GM04503 (cell line): ENCODE results near the gene SMARCC1.

Experiments
- DNase-seq: peaks from one replicate; pipeline ENCODE4 v3.0.0-alpha.2; 2012; ENCODE audit warnings: low read depth

SMARCC1 gene

GRCh38 chr3:47630810-47631209 lies 150.9 kb downstream of the SMARCC1 start:
- DNase-seq: no peak

GRCh38 chr3:47629770-47630169 lies 151.9 kb downstream of the SMARCC1 start:
- no peak for DNase-seq

DNA sequence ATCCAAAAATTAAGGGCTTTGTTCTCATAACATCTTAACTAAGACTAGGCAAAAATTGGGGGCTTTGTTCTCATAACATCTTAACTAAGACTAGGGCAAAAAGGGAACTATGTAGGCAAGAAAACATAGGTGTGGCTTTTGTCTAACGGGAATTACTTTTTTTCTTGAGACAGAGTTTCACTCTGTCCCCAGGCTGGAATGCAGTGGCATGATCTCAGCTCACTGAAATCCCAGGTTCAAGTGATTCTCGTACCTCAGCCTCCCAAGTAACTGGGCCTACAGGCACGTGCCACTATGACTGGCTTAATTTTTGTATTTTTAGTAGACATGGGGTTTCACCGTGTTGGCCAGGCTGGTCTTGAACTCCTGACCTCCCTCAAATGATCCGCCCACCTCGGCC lies 153.3 kb downstream of the SMARCC1 start:
- DNase-seq: no peak

- no peak for DNase-seq
Measured at GRCh38 chr3:47622671-47623461, 158.8 kb downstream of the SMARCC1 start.

GRCh38 chr3:47617086-47618010 lies 164.3 kb downstream of the SMARCC1 start:
- no peak for DNase-seq

DNA sequence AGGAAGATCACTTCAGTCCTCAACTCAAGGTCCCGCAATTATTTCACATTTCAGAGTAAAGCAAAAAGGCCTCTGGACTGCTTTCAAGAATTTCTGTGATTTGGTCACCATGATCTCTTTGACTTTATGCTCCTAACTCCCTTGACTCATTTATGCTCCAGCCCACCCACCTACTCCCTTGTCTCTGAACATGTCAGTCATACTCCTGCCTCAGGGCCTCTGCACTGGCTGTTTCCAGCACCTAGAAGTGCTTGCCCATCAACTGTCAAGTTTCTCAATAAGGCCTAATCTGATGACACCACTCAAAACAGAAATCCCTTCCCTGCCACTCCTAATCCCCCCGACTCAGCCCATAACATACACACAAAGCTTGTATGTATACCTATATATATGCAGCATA lies 166.9 kb downstream of the SMARCC1 start:
- no peak for DNase-seq

DNA sequence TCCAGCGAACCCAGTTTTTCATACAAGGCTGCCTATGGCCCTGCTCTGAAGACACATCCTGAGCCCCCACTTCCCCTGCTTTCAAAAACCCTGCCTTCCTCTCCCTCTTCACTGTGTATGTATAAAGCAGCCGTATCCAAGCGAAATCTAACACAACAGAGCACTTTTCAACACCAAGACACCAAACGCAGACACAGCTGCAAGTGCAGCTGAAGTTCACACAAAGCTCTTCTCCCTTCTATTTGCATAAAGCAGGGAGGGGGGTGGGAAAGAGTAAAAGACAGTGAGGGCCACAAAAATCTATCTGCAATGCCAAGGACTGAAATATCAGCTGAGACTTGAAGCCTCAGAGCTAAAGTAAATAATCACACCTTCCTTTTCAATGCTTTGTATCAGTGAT lies 168.0 kb downstream of the SMARCC1 start:
- no peak for DNase-seq

DNA sequence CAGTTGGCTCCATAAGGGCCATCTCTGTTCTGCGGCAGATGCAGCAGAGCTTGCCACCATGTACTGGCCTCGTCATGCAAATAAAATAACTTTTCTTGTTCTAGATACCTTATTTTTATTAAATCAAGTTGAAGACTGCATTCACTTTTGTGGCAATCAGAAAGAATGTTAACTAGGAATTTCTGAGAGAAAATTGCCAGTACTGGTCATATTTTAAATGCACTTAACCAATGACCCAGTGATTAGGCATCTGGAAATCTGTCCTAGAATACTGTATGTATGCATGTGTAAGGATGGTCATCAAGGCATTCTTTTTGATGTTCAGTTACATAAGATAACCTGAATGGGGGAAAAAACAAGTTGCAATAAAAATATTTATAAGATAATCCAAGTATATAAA lies 168.8 kb downstream of the SMARCC1 start:
- DNase-seq: no peak

DNA sequence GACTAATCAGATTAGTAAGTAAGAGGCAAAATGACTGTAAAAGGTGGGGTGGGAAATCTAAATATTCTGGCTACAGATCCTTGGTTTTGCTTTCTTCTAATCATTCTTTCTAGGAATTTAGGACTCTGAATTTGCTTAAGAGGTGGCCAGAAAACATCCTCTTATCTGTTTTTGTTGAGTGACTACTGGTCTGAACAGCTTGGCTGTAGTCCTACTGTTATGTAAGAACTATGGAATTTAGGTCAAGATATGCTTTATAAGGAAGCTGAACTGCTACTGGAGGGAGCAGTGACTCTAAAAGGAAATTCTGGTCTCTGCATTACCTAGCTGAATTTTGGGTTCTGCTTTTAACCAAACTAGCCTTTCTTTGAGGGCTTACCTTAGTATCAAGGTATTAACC lies 169.5 kb downstream of the SMARCC1 start:
- peak; percentile 46 for DNase-seq

- DNase-seq: no peak
Measured at GRCh38 chr3:47611576-47611975, 170.1 kb downstream of the SMARCC1 start.

GRCh38 chr3:47610583-47610982 lies 171.1 kb downstream of the SMARCC1 start:
- DNase-seq: no peak

GRCh38 chr3:47607335-47607734 lies 174.4 kb downstream of the SMARCC1 start:
- no peak for DNase-seq

DNA sequence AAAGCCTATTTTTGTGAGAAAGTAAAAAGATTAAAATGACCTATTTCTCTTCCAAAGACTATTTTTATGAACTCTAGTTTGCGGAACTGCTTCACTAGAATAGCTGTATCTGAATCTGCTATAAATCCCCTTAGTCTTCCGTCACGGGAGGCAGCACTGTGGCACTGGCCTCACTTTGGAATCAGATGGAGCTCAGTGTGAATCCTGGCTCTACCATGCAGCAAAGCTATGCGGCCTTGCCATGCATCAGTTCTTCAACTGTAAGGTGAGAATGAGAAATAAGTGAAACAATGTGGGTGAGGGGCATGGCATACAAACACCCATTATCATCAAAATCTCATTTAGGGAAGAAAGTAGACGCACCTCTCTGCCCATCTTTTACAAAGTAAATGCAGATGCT lies 175.5 kb downstream of the SMARCC1 start:
- DNase-seq: no peak

GRCh38 chr3:47605652-47606051 lies 176.0 kb downstream of the SMARCC1 start:
- DNase-seq: no peak

- DNase-seq: no peak
Measured at GRCh38 chr3:47604145-47604544, 177.5 kb downstream of the SMARCC1 start.

DNA sequence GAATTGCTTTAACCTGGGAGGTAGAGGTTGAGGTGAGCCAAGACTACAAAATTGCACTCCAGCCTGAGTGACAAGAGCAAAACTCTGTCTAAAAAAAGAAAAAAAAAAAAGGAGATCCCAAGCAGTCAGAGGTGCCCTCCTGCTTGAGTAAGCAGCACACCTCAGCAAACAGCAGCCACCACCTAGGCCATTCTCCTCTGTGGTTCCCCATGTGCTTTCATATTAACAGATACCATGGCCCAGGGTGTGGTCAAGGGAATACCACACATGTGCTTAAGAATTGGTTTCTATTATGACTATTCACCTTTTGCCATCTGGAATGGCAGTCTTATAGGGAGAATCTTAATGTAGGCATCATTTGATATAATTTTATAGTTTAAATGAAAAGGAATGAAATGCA lies 178.4 kb downstream of the SMARCC1 start:
- DNase-seq: no peak

GRCh38 chr3:47601281-47601680 lies 180.4 kb downstream of the SMARCC1 start:
- no peak for DNase-seq

GRCh38 chr3:47594792-47595191 lies 186.9 kb downstream of the SMARCC1 start:
- DNase-seq: no peak

DNA sequence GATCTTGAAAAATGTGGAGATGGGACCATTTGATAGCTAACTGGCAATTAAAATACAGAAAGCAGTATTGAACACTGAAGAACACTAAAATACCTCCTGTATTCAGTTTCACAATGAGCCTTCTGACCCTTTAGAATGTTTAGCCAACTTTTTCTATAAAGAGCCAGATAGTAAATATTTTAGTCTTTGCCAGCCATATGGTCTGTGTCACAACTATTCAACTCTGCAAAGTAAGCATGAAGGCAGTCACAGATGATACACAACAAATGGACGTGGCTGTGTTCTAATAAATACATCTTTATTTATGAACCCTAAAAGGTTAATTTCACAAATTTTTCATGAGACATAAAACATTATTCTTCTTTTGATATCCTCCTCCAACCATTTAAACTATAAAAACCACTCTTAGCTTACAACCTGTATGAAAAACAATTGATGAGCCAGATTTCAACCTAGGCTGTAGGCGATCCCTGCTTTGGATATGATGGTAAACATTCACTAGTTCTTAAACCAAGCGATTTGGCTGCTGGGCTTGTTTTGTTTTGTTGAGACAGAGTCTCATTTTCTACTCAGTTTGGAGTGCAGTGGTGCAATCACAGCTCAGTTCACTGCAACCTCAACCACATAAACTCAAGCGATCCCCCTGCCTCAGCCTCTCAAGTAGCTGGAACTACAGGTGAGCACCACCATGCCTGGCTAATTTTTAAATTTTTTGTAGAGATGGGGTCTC lies 189.5 kb downstream of the SMARCC1 start:
- no peak for DNase-seq

GRCh38 chr3:47590216-47590615 lies 191.5 kb downstream of the SMARCC1 start:
- DNase-seq: no peak

DNA sequence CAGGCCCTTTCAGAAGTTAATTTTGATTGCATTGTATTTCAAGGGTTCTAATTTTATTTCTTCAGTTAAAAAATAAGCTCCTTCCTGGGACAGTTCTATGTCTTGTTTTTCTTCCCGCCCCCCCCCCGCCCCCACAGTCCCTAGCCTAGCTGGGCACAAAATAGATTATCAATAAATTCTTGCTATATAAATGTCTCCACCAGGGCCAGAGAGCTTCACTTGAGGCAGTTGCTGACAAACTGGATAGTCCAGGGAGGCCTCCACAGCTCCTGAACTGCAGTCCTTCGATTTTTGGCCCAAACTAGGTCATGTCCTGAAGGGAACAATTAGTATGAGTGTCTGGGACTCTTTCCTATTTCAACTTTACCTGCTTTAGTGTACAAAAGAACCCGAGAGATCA lies 193.1 kb downstream of the SMARCC1 start:
- no peak for DNase-seq

GRCh38 chr3:47588053-47588452 lies 193.6 kb downstream of the SMARCC1 start:
- DNase-seq: no peak

DNA sequence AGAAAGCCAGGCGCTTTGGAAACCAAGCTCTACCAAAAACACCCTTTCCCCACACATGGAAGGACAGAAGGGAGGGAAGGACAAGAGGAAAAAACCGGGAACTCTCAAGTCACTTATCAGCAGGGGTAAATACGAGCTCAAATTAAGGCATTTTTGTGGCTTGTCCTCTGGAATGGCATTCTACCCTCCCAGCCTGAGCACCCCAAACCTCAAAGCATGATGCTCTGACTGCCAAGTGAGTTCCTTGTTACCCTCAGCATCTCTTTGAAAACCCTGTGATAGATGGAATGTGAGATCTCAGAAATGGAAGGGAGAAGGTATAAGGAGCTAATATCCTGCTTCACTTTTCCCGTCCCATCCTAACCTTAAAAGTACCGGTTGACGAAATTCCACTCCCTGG lies 194.9 kb downstream of the SMARCC1 start:
- no peak for DNase-seq
